ENCODE measurements around the gene VSIG10.

DNA sequence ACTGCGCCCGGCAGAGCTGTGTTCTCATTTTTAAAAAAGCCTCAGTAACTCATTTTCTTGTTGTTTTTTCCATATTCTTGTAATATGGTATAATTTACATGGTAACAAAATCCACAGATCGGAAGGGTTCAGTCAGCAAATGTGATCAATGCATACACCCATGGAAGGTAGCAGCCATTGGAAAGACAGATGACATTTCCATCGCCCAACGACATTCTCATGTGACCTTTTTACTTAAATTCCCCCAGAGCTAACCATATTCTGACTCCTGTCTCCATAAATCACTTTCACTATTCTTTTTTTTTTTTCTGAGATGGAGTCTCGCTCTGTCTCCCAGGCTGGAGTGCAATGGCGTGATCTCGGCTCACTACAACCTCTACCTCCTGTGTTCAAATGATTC lies 37.0 kb upstream of the VSIG10 start:
- TF ChIP-seq POLR2A (IDR thresholded peaks at IDR 0.05; ENCODE audit: extremely low read depth, insufficient read length), result no peak
- TF ChIP-seq, protein P1, sequence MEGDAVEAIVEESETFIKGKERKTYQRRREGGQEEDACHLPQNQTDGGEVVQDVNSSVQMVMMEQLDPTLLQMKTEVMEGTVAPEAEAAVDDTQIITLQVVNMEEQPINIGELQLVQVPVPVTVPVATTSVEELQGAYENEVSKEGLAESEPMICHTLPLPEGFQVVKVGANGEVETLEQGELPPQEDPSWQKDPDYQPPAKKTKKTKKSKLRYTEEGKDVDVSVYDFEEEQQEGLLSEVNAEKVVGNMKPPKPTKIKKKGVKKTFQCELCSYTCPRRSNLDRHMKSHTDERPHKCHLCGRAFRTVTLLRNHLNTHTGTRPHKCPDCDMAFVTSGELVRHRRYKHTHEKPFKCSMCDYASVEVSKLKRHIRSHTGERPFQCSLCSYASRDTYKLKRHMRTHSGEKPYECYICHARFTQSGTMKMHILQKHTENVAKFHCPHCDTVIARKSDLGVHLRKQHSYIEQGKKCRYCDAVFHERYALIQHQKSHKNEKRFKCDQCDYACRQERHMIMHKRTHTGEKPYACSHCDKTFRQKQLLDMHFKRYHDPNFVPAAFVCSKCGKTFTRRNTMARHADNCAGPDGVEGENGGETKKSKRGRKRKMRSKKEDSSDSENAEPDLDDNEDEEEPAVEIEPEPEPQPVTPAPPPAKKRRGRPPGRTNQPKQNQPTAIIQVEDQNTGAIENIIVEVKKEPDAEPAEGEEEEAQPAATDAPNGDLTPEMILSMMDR (IDR thresholded peaks at IDR 0.05; ENCODE audit: low read depth, low read length), result no peak
- TF ChIP-seq, protein P2, sequence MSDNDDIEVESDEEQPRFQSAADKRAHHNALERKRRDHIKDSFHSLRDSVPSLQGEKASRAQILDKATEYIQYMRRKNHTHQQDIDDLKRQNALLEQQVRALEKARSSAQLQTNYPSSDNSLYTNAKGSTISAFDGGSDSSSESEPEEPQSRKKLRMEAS (IDR thresholded peaks at IDR 0.05; ENCODE audit: low read depth, low read length), result no peak
- no peak for TF ChIP-seq MYC (IDR thresholded peaks at IDR 0.05; ENCODE audit: low read depth, low read length)

All from NB4 (cell line).